Ovary (tissue), 9 donors: ENCODE results near the gene POLD3. TPM values are rescaled to one million over a fixed set of nuclear protein-coding genes. Genes with fewer than 3 reads are reported as not detected.

Source experiments
- DNase-seq, 5 donors: peaks; one replicate each; pipeline ENCODE4 v3.0.0-alpha.2; 2019 to 2020
- H3K27ac ChIP-seq, 2 donors: fragments of 200-600 bp; one replicate each; pipeline versions ENCODE4 v1.5.1 to v1.8.0; 2019 to 2022
- H3K27me3 ChIP-seq: fragments of 200-600 bp; one replicate; pipeline ENCODE4 v1.8.0; 2022
- H3K36me3 ChIP-seq: fragments of 200-600 bp; sonication (generic); one replicate; pipeline ENCODE4 v1.5.1; 2019
- H3K4me1 ChIP-seq: one replicate; pipeline ENCODE4 v1.8.1; 2013; ENCODE audit warnings: mild to moderate bottlenecking, moderate library complexity; ENCODE audit not compliant: insufficient read depth
- H3K4me3 ChIP-seq: fragments of 200-600 bp; sonication (generic); one replicate; pipeline ENCODE4 v1.5.1; 2017
- H3K9me3 ChIP-seq, 2 donors: fragments of 200-600 bp in 1 of 2; sonication (generic) in 1 of 2; one replicate each; pipeline versions ENCODE4 v1.5.1 to v1.8.1; 2013 to 2019; ENCODE audit warnings: mild to moderate bottlenecking in 1 of 2, moderate library complexity in 1 of 2
- EP300 ChIP-seq: sonication (generic); formaldehyde crosslinking; IDR thresholded peaks from one replicate; pipeline ENCODE4 v1.6.1; 2017; ENCODE audit warnings: antibody characterized with exemption
- POLR2A ChIP-seq: fragments of 450-650 bp; IDR thresholded peaks from one replicate; pipeline ENCODE4 v1.6.1; 2017; ENCODE audit warnings: antibody characterized with exemption, mild to moderate bottlenecking, moderate library complexity
- WGBS, 3 donors: extraction: QIAGEN DNeasy Blood & Tissue Kit in 1 of 3; methylation state at CpG; one replicate each; pipeline versions ENCODE4 v1.1.5 to v1.1.7; 2013 to 2017; 5-methylcytosine and 5-hydroxymethylcytosine counted together
- intact Hi-C, 4 donors: fragments of 100-400 bp; cut with DNase I; formaldehyde crosslinking; loops; one replicate each; pipeline versions ENCODE4 v1.11.0 to v1.15.1; 2022 to 2023
- polyA plus RNA-seq, 2 donors: library from polyadenylated mRNA; stranded (reverse); fragments of 200-250 nt in 1 of 2; fragments of 350-450 nt in 1 of 2; fragmentation: Illumina TruSeq in 1 of 2; extraction: RNeasy Lipid Tissue Mini Kit (QIAGEN cat#74804) in 1 of 2; gene quantifications; one replicate each; pipeline ENCODE4 v1.2.3, GENCODE V29; 2013 to 2014
- total RNA-seq, 7 donors: library from RNA; depleted of rRNA in 2 of 7; stranded (reverse); fragments of >200 nt in 2 of 7; fragmentation: NEBNext Ultra II Directional in 3 of 7; extraction: Animal tissue kit (Norgen Biotek cat#: 25700) in 3 of 7; gene quantifications; one replicate each; pipeline versions ENCODE4 v1.1.0 to v1.2.4, GENCODE V29; 2016 to 2023
- TF ChIP-seq, protein P1 (sequence below), 3 donors: fragments of 450-650 bp in 2 of 3; fragments of 200-600 bp in 1 of 3; IDR thresholded peaks; one replicate each; pipeline versions ENCODE4 v1.5.1 to v1.8.0; 2016 to 2022; ENCODE audit warnings: antibody characterized with exemption in 3 of 3, mild to moderate bottlenecking in 1 of 3
- donor health status: DM: no; HTN: no; CAD: no; lungs with moderate emphysema.
- donor health status: DM: no; HTN: no; CAD: no.
- donor health status: Bipolar disorder and iron deficiency.
- donor health status: DM: yes; HTN: yes; CAD: no.
- donor health status: DM: no; HTN: no; CAD: no.
- donor health status: DM: yes; HTN: yes; CAD: no.

The POLD3 gene
- total and polyA plus RNA-seq, 9 donors = 8.2 to 19.0 (median 17.0) TPM

DNA sequence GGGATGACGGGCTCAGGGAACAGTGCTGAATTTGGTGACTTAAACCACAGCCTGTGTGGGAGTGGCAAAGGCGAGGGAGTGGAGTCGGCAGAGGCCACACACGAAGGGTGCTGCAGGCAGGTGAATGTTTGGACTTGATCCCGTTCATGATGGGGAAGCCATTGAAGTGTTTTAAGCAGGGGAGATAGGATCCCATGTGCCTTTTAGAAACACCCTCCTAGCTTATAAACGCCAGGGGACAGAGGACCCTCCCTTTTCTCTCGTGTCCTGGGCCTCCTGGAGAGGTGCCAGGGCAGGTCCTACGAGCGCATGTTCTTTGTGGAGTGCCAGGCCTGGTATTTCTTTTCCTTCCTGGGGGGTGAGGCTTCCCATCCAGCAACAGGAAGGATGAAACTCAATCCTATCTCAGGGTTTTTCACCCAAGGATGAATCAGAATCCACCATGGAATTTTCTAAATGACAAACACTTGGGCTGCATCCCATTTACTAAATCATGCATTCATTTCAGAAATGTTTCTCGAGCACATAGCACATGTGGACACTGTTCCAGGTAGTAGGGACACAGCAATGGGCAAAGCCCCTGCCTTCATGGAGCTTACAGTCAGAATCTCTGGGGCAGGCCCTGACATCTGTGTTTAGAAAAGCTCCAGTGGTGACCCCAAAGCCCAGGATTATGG is 79.3 kb downstream of the POLD3 start:
- TF ChIP-seq EP300 (no peak), POLR2A (no peak)
- TF ChIP-seq, protein P1, sequence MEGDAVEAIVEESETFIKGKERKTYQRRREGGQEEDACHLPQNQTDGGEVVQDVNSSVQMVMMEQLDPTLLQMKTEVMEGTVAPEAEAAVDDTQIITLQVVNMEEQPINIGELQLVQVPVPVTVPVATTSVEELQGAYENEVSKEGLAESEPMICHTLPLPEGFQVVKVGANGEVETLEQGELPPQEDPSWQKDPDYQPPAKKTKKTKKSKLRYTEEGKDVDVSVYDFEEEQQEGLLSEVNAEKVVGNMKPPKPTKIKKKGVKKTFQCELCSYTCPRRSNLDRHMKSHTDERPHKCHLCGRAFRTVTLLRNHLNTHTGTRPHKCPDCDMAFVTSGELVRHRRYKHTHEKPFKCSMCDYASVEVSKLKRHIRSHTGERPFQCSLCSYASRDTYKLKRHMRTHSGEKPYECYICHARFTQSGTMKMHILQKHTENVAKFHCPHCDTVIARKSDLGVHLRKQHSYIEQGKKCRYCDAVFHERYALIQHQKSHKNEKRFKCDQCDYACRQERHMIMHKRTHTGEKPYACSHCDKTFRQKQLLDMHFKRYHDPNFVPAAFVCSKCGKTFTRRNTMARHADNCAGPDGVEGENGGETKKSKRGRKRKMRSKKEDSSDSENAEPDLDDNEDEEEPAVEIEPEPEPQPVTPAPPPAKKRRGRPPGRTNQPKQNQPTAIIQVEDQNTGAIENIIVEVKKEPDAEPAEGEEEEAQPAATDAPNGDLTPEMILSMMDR (IDR thresholded peaks at IDR 0.05) = no peak
- Histone ChIP-seq H3K27ac (peak overlapping the region in 1 of 2 donors; percentile 62), H3K4me1 (peaks cover 11% of the 10 kb centered on the region), H3K9me3 (no peaks in the 10 kb centered on the region), H3K36me3 (no peaks in the 10 kb centered on the region), H3K27me3 (no peaks in the 10 kb centered on the region), H3K4me3 (no peak overlapping the region)
- DNase-seq = no peak
- WGBS, 3 donors = 78 to 85% (median 82%) methylated on average over 10 of the region's 10 CpGs
- intact Hi-C loops = no loop called here

DNA sequence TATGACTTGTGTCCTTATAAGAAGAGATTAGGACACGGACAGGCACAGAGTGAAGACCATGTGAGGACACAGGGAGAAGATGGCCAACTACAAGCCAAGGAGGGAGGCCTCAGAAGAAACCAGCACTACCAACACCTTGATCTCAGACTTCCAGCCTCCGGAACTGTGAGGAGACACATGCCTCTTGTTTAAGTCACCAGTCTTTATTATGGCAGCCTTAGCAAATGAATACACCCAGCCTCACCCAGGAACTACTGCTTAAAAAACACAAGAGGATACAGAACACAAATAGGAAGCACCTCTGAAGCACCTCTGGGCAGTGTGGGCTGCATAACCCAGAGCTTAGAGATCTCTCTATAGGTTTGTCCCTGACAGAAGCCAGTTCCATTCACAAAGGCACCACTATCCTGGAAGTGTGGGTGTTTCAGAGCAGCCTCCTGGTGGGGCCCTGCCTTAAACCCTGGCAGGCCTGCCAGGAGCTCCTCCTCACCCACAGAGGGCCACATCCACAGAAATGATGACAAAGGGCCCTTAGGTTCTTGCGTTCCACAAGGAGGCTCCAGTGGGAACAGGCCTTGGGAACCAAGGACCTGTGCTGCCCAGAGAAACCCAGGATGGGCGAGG is 80.1 kb downstream of the POLD3 start:
- no peak overlapping the region for H3K4me3 ChIP-seq
- TF ChIP-seq POLR2A (no peak), EP300 (no peak)
- TF ChIP-seq, protein P1 (IDR thresholded peaks at IDR 0.05) = no peak
- intact Hi-C loops = no loop called here
- no peaks in the 10 kb centered on the region for H3K36me3 ChIP-seq
- no peaks in the 10 kb centered on the region for H3K27me3 ChIP-seq
- H3K4me1 ChIP-seq = peaks cover 13% of the 10 kb centered on the region
- WGBS, 3 donors = 56 to 63% (median 58%) methylated on average over 4 of the region's 4 CpGs
- DNase-seq = no peak
- no peaks in the 10 kb centered on the region for H3K9me3 ChIP-seq
- H3K27ac ChIP-seq = peak overlapping the region; percentile 10 to 62

DNA sequence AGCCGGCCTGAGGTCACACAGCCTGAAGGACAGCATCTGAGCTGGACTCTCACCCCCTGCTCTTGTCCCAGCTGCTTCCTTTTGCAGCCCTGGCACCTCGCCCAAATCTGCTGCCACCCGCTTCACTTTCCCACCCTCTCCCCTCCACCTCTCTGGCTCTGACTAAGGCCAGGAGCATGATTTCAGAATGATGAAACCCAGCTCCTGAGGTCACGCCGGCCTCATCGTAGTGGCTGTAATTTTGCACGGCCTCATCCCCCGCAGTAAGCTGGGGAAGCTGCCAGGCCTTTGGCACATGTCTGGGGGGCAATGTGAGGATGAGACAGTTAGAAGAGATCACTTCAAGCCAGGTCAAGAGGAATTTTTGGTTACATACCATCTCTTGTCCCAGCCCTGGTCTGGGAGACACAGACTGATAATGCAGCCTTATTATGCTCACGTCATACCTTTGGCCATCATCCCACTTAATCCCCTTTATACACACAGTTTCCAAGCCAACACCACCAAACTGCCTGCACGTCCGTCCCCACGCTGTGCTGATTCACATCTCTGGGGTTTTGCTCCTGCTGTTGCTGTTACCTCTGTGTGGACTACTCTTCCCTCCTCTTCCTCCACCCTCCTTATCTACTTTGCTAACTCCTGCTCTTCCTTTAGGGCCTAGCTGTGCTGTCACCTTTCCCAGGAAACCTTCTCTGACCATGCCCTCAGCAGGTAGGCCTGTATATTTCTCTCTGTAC is 80.7 kb downstream of the POLD3 start:
- DNase-seq = peak; percentile 89 to 92 (median 92)
- peak; percentile 64 for TF ChIP-seq EP300
- no peak for TF ChIP-seq POLR2A
- Histone ChIP-seq H3K36me3 (no peaks in the 10 kb centered on the region), H3K9me3 (no peaks in the 10 kb centered on the region), H3K4me3 (no peak overlapping the region), H3K4me1 (peaks cover 13% of the 10 kb centered on the region), H3K27ac (peak overlapping the region; percentile 10 to 62), H3K27me3 (no peaks in the 10 kb centered on the region)
- 7 to 11% (median 8%) methylated on average over 12 of the region's 12 CpGs for WGBS, 3 donors
- intact Hi-C loops = no loop called here

DNA sequence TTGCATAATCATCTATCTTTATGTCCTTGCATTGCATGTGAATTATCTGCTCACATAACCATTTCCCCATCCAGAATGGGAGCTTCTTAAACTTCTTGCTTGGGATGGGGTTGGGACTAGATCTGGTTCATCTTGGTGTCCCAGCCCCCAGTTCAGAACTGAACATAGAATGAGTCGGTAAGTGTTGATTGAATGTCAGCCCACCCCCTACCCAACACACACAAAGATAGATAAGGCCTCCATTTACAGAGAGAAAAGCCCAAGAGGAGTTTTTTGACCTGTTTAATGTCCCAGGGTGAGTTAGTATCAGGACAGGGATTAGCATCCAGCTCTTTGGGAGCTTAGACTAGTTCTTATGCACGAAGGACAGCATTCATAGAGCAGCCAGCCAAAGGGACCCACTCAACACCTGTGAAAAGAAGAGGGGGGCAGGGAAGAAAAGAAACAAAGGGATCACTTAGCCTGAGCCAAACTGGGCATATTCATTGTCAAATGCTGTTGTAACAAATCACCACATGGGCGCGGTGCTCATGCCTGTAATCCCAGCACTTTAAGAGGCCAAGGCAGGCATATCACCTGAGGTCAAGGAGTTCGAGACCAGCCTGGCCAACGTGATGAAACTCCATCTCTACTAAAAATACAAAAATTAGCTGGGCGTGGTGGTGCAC is 81.4 kb downstream of the POLD3 start:
- intact Hi-C loops = no loop called here
- TF ChIP-seq POLR2A (no peak), EP300 (no peak)
- TF ChIP-seq, protein P1 (IDR thresholded peaks at IDR 0.05) = no peak
- H3K4me1 ChIP-seq = peaks cover 13% of the 10 kb centered on the region
- H3K36me3 ChIP-seq = no peaks in the 10 kb centered on the region
- H3K9me3 ChIP-seq = no peaks in the 10 kb centered on the region
- H3K27me3 ChIP-seq = no peaks in the 10 kb centered on the region
- DNase-seq = peak in 1 of 5 donors; percentile 13
- WGBS, 3 donors = 80 to 86% (median 81%) methylated on average over 7 of the region's 7 CpGs
- H3K27ac ChIP-seq = peak overlapping the region; percentile 4 to 62
- no peak overlapping the region for H3K4me3 ChIP-seq
